Testis (tissue), 2 donors: ENCODE data around the gene NCEH1.
"Not testable (repeated sequence)": the region's sequence is repeated elsewhere in the genome, so short reads cannot be mapped to it uniquely, and the experiment has no call there.

Experiments
- CTCF ChIP-seq, 3 experiments: fragments of 450-650 bp in 2 of 3; fragments of 200-600 bp in 1 of 3; sonication (generic) in 1 of 3; IDR thresholded peaks; one replicate each; pipeline ENCODE4 v1.5.1; 2016 to 2019; ENCODE audit warnings: antibody characterized with exemption in 3 of 3, mild to moderate bottlenecking in 2 of 3, moderate library complexity in 1 of 3
- POLR2A ChIP-seq: fragments of 450-650 bp; IDR thresholded peaks from one replicate; pipeline ENCODE4 v1.6.1; 2017; ENCODE audit warnings: antibody characterized with exemption, mild to moderate bottlenecking, moderate library complexity

GRCh38 chr3:172594900-172595663 is 115.8 kb downstream of the NCEH1 start:
- not testable (repeated sequence) for TF ChIP-seq CTCF (IDR thresholded peaks at IDR 0.05); POLR2A
